H9 (cell line): ENCODE results near the gene HDAC1. TPM values are rescaled to one million over a fixed set of nuclear protein-coding genes. Genes with fewer than 3 reads are reported as not detected.

Experiments
- DNase-seq: peaks from one replicate; pipeline ENCODE4 v3.0.0-alpha.2; 2017
- H2AFZ ChIP-seq: one replicate; pipeline ENCODE4 v1.6.1; 2013; ENCODE audit warnings: mild to moderate bottlenecking, low read length, control low read depth, moderate library complexity
- H2AK5ac ChIP-seq: 2 replicates; pipeline ENCODE4 v1.6.1; 2013; ENCODE audit warnings: low read length, control low read depth, mixed read lengths; ENCODE audit not compliant: insufficient read length
- H2BK120ac ChIP-seq: one replicate; pipeline ENCODE4 v1.6.1; 2013; ENCODE audit warnings: low read depth, mild to moderate bottlenecking, low read length, control low read depth, inconsistent platforms; ENCODE audit not compliant: poor library complexity, severe bottlenecking
- H2BK12ac ChIP-seq: 2 replicates; pipeline ENCODE4 v1.6.1; 2013; ENCODE audit warnings: low read length, control low read depth, mixed read lengths, low read depth; ENCODE audit not compliant: insufficient read length
- H2BK15ac ChIP-seq: 2 replicates; pipeline ENCODE4 v1.6.1; 2013; ENCODE audit warnings: low read depth, low read length, control low read depth
- H2BK20ac ChIP-seq: one replicate; pipeline ENCODE4 v1.6.1; 2013; ENCODE audit warnings: low read depth, mild to moderate bottlenecking, low read length, control low read depth, inconsistent platforms; ENCODE audit not compliant: poor library complexity, severe bottlenecking
- H2BK5ac ChIP-seq: 2 replicates; pipeline ENCODE4 v1.6.1; 2013; ENCODE audit warnings: low read length, control low read depth, mixed read lengths; ENCODE audit not compliant: insufficient read length
- H3K14ac ChIP-seq: 2 replicates; pipeline ENCODE4 v1.6.1; 2013; ENCODE audit warnings: low read length, control low read depth; ENCODE audit not compliant: insufficient read depth
- H3K18ac ChIP-seq: 2 replicates; pipeline ENCODE4 v1.6.1; 2013; ENCODE audit warnings: low read depth, mild to moderate bottlenecking, mixed read lengths, low read length, control low read depth; ENCODE audit not compliant: insufficient read length
- H3K23ac ChIP-seq: 2 replicates; pipeline ENCODE4 v1.6.1; 2013; ENCODE audit warnings: low read length, control low read depth, mixed read lengths, low read depth; ENCODE audit not compliant: insufficient read length
- H3K23me2 ChIP-seq: 2 replicates; pipeline ENCODE4 v1.6.1; 2013; ENCODE audit warnings: low read depth, mild to moderate bottlenecking, mixed read lengths, low read length, control low read depth; ENCODE audit not compliant: insufficient read length, poor library complexity, severe bottlenecking
- H3K27ac ChIP-seq: 2 replicates; pipeline ENCODE4 v1.5.1; 2013; ENCODE audit warnings: low read length, control low read depth, mixed read lengths, low read depth; ENCODE audit not compliant: insufficient read length
- H3K27me3 ChIP-seq: 2 replicates; pipeline ENCODE4 v1.6.1; 2013; ENCODE audit warnings: low read length, control low read depth, inconsistent platforms; ENCODE audit not compliant: insufficient read depth
- H3K4ac ChIP-seq: 2 replicates; pipeline ENCODE4 v1.6.1; 2013; ENCODE audit warnings: low read depth, mild to moderate bottlenecking, control low read depth, inconsistent platforms, low read length, moderate library complexity
- H3K4me1 ChIP-seq: 2 replicates; pipeline ENCODE4 v1.6.1; 2013; ENCODE audit warnings: low read length, control low read depth, inconsistent platforms; ENCODE audit not compliant: insufficient read depth
- H3K4me2 ChIP-seq: 2 replicates; pipeline ENCODE4 v1.6.1; 2013; ENCODE audit warnings: low read length, control low read depth, mixed read lengths; ENCODE audit not compliant: insufficient read length, insufficient read depth
- H3K56ac ChIP-seq: 2 replicates; pipeline ENCODE4 v1.6.1; 2013; ENCODE audit warnings: low read depth, mild to moderate bottlenecking, mixed read lengths, low read length, control low read depth; ENCODE audit not compliant: insufficient read length
- H3K79me1 ChIP-seq: 2 replicates; pipeline ENCODE4 v1.6.1; 2013; ENCODE audit warnings: low read depth, mild to moderate bottlenecking, moderate library complexity, low read length, control low read depth, inconsistent platforms; ENCODE audit not compliant: insufficient read depth, poor library complexity, severe bottlenecking
- H3K79me2 ChIP-seq: 2 replicates; pipeline ENCODE4 v1.6.1; 2013; ENCODE audit warnings: low read length, control low read depth, inconsistent platforms; ENCODE audit not compliant: insufficient read depth
- H3K9ac ChIP-seq: 2 replicates; pipeline ENCODE4 v1.6.1; 2013; ENCODE audit warnings: low read length, control low read depth, mixed read lengths; ENCODE audit not compliant: insufficient read length; ENCODE audit errors: extremely low read depth
- H3K9me3 ChIP-seq: one replicate; pipeline ENCODE4 v1.6.1; 2013; ENCODE audit warnings: low read depth, low read length, inconsistent platforms; ENCODE audit not compliant: control insufficient read depth
- H3T11ph ChIP-seq: one replicate; pipeline ENCODE4 v1.6.1; 2013; ENCODE audit warnings: mild to moderate bottlenecking, low read length, control low read depth, inconsistent platforms
- H4K20me1 ChIP-seq: one replicate; pipeline ENCODE4 v1.6.1; 2013; ENCODE audit not compliant: control insufficient read depth, insufficient read length, insufficient read depth
- H4K5ac ChIP-seq: 2 replicates; pipeline ENCODE4 v1.6.1; 2013; ENCODE audit warnings: low read depth, mild to moderate bottlenecking, mixed read lengths, low read length, control low read depth; ENCODE audit not compliant: insufficient read length
- H4K8ac ChIP-seq: replicated peaks from 2 replicates; pipeline ENCODE4 v1.6.1; 2013; ENCODE audit warnings: low read length, control low read depth, mixed read lengths, low read depth; ENCODE audit not compliant: insufficient read length
- H4K91ac ChIP-seq: 2 replicates; pipeline ENCODE4 v1.6.1; 2013; ENCODE audit warnings: low read depth, mild to moderate bottlenecking, moderate library complexity, mixed read lengths, low read length, control low read depth; ENCODE audit not compliant: insufficient read length
- H3K27ac Mint-ChIP-seq, 3 experiments: 2 replicates in 2 of 3; 3 replicates in 1 of 3; pipeline ENCODE4 v1.8.0; 2020 to 2021; ENCODE audit warnings: mixed read lengths in 3 of 3, mild to moderate bottlenecking in 1 of 3, moderate library complexity in 1 of 3
- H3K27me3 Mint-ChIP-seq: 2 replicates; pipeline ENCODE4 v1.8.0; 2021; ENCODE audit warnings: low read depth, mild to moderate bottlenecking, moderate library complexity, mixed read lengths
- H3K36me3 Mint-ChIP-seq, 3 experiments: 2 replicates in 2 of 3; 3 replicates in 1 of 3; pipeline ENCODE4 v1.8.0; 2020 to 2021; ENCODE audit warnings: low read depth in 3 of 3, mixed read lengths in 3 of 3; ENCODE audit not compliant: insufficient read depth in 1 of 3
- H3K4me1 Mint-ChIP-seq, 2 experiments: 2 replicates each; pipeline ENCODE4 v1.8.0; 2020; ENCODE audit warnings: mixed read lengths in 2 of 2
- H3K4me3 Mint-ChIP-seq, 2 experiments: 2 replicates in 1 of 2; 3 replicates in 1 of 2; pipeline ENCODE4 v1.8.0; 2020 to 2021; ENCODE audit warnings: mild to moderate bottlenecking in 2 of 2, mixed read lengths in 2 of 2, moderate library complexity in 1 of 2
- H3K9me3 Mint-ChIP-seq, 2 experiments: 2 replicates in 1 of 2; 3 replicates in 1 of 2; pipeline ENCODE4 v1.8.0; 2020; ENCODE audit warnings: mild to moderate bottlenecking in 2 of 2, mixed read lengths in 2 of 2, moderate library complexity in 1 of 2
- CTCF ChIP-seq: fragments of 200-600 bp; sonication (generic); conservative IDR thresholded peaks from 3 replicates; pipeline ENCODE4 v1.8.0; 2021; ENCODE audit warnings: antibody characterized with exemption, mild to moderate bottlenecking
- WGBS: extraction: QIAGEN DNeasy Blood & Tissue Kit; methylation state at CpG from one replicate; pipeline ENCODE4 v1.1.7; 2013; ENCODE audit warnings: missing lambda C conversion rate, low lambda C conversion rate, mixed read lengths; ENCODE audit not compliant: insufficient read length; ENCODE audit errors: extremely low coverage; 5-methylcytosine and 5-hydroxymethylcytosine counted together
- total RNA-seq: library from RNA; stranded (reverse); gene quantifications from 2 replicates; pipeline ENCODE4 v1.2.1, GENCODE V29; 2021

Gene HDAC1
- total RNA-seq, 1 experiment from 2014 or later, result 162 TPM

DNA sequence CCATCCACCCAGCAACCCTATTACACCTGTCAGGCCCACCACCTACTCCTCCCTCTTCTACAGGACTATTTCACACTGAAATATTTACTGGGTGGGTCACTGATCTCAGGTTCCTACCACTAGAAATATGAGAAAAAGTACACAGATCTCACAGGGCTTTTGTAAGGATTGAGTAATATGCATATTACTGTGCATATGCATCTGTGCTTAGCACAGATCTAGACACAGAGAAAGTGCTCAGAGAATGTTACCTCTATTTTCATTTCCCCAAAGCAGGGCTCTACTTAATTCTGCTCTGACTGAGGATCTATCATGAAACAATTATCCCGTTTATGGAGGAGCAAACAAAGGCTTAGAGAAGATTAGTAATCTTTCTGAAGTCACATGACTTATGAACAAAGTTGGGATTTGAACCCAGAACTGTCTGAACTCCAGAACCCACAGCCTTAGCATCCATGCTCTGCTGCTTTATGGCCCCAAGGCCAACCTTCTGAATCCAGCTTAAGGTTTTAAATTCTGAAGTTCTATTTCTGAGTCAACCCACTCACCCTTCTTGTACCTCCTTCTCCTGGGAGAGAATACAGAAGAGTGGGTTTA is 82.2 kb downstream of the HDAC1 start:
- Histone ChIP-seq H2BK5ac (no peak overlapping the region), H3K9ac (no peak overlapping the region), H4K8ac (no peak overlapping the region), H3K23me2 (no peaks in the 10 kb centered on the region), H3K56ac (no peak overlapping the region), H2BK12ac (no peak overlapping the region), H2BK15ac (no peak overlapping the region), H3K14ac (no peak overlapping the region), H3K79me1 (no peaks in the 10 kb centered on the region), H3K4ac (no peak overlapping the region), H4K5ac (no peak overlapping the region), H4K91ac (no peak overlapping the region), H3K27me3 (no peaks in the 10 kb centered on the region), H3K9me3 (no peaks in the 10 kb centered on the region), H4K20me1 (no peaks in the 10 kb centered on the region), H2BK20ac (no peak overlapping the region), H3K4me2 (no peak overlapping the region), H3T11ph (no peak overlapping the region), H3K4me1 (no peaks in the 10 kb centered on the region), H2AFZ (no peak overlapping the region), H2AK5ac (no peak overlapping the region), H3K27ac (no peak overlapping the region), H3K23ac (no peak overlapping the region), H3K18ac (no peak overlapping the region), H3K79me2 (no peaks in the 10 kb centered on the region), H2BK120ac (no peak overlapping the region)
- H3K27ac Mint-ChIP-seq, result no peak overlapping the region
- H3K27me3 Mint-ChIP-seq, result no peaks in the 10 kb centered on the region
- no peaks in the 10 kb centered on the region for H3K9me3 Mint-ChIP-seq
- no peak overlapping the region for H3K4me3 Mint-ChIP-seq
- WGBS, result no CpG with 5 or more reads among the region's 1 CpG
- no peak for TF ChIP-seq CTCF
- DNase-seq, result no peak
- peaks cover 22 to 76% (median 72%) of the 10 kb centered on the region in 3 experiments; a peak in 6 of 7 replicates for H3K36me3 Mint-ChIP-seq
- no peaks in the 10 kb centered on the region for H3K4me1 Mint-ChIP-seq
